NCI-H2171 treated with DMSO at 0.1 percent for 48 hours (cell line): ENCODE data around the gene ATF3.
A peak's percentile ranks its signal among the peaks of the same experiment; 100 is the strongest.

Experiments used
- DNase-seq: peaks from one replicate; lab custom pipeline; 2025; lab: John Stamatoyannopoulos, UW

ATF3 gene

GRCh38 chr1:212586206-212587015 lies 22.1 kb upstream of the ATF3 start:
- no peak for DNase-seq

- no peak for DNase-seq
These were observed 21.3 kb upstream of the ATF3 start for GRCh38 chr1:212587016-212587887.

GRCh38 chr1:212587888-212588510 lies 20.6 kb upstream of the ATF3 start:
- DNase-seq, result no peak

GRCh38 chr1:212589446-212589845 lies 19.1 kb upstream of the ATF3 start:
- DNase-seq, result no peak

- DNase-seq, result peak; percentile 19
These were observed 16.6 kb upstream of the ATF3 start for GRCh38 chr1:212591922-212592321.

- DNase-seq, result peak; percentile 66
These were observed 14.7 kb upstream of the ATF3 start for GRCh38 chr1:212593821-212594251.

GRCh38 chr1:212594640-212595039 lies 13.9 kb upstream of the ATF3 start:
- no peak for DNase-seq

- DNase-seq, result no peak
These were observed 13.3 kb upstream of the ATF3 start for GRCh38 chr1:212595229-212595628.

GRCh38 chr1:212595787-212596714 lies 12.5 kb upstream of the ATF3 start:
- peak; percentile 59 for DNase-seq

- DNase-seq, result no peak
These were observed 11.8 kb upstream of the ATF3 start for GRCh38 chr1:212596798-212597197.

GRCh38 chr1:212597487-212597886 lies 11.1 kb upstream of the ATF3 start:
- DNase-seq, result no peak

GRCh38 chr1:212600071-212600915 lies 8.3 kb upstream of the ATF3 start:
- DNase-seq, result peak; percentile 47

GRCh38 chr1:212600980-212601379 lies 7.6 kb upstream of the ATF3 start:
- DNase-seq, result no peak

- no peak for DNase-seq
These were observed 7.0 kb upstream of the ATF3 start for GRCh38 chr1:212601524-212601923.

GRCh38 chr1:212605441-212606394 lies 2.8 kb upstream of the ATF3 start:
- peak; percentile 7 for DNase-seq

- peak; percentile 35 for DNase-seq
These were observed 2.0 kb upstream of the ATF3 start for GRCh38 chr1:212606395-212607205.

- DNase-seq, result peak; percentile 55
These were observed 1.2 kb upstream of the ATF3 start for GRCh38 chr1:212607206-212607912.

- DNase-seq, result no peak
These were observed 609 bp upstream of the ATF3 start for GRCh38 chr1:212607913-212608391.
